ENCODE measurements around the gene TBL2. TPM values are rescaled to one million over a fixed set of nuclear protein-coding genes. Genes with fewer than 3 reads are reported as not detected.

Gene TBL2
- total RNA-seq, 1 experiment from 2014 or later = 32.3 TPM

DNA sequence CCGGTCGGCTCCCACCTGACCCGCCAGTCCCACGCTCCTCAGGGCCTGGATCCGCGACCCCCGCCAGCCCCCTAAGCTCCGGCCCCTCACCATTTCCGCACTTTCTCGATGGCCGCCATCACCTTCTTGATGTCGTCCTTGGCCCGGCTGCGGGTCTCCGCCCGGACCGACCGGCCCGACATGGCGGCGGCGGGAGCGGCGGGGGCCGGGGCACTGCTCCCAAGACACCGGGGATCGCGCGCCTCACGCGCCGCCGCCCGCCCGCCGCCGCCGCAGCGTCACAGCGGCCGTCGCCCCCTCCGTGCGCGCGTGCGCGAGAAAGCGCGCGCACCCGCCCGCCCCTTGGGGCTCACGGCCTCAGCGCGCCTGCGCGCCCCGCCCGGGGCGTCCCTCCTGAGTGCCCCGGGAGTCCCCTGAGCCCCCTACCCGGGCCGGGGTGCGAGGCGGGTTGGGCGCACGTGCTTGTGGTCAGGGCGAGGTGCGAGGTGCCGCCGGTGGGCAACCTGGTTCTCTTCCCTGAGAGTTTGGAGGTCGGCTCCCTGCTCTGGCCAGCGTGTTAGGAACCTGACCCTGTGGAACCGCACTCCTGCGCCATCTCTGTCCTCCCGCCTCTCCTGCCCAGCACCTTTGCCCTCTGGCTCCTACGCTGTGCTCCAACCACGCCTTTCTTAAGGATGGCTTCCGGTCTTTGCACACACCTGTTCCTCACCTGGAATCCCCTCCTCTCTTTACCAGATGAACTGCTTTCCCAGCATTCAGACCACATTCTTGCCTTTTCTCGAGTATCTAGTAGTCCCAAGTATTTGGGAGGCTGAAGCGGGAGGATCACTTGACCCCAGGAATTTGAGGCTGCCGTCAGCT, 20.8 kb downstream of the TBL2 start, which contains the start of gene BCL7B:
Gene BCL7B, minus strand, starts transcription at position 294 of the 861 bp plus-strand sequence. Its CDS starts 112 bp downstream, at position 182.
- Mint-ChIP-seq H3K9me3 (peaks cover 2% of the 10 kb centered on the region), H3K27ac (peak within 1 kb of the TSS; percentile 95), H3K4me3 (peak within 1 kb of the TSS; percentile 79), H3K4me1 (peaks cover 9% of the 10 kb centered on the region), H3K36me3 (no peaks in the 10 kb centered on the region), H3K27me3 (ENCODE audit: low read depth) (peaks cover 34% of the 10 kb centered on the region)
- CTCF ChIA-PET = interaction anchor here (1.2 to 1.4 kb wide), 2 partner anchors 35 to 168 kb away, joined by 3 to 8 read pairs; partner anchors contain the start of gene BAZ1B
- DNase-seq (ENCODE audit: low spot score) (peak; percentile 70), ATAC-seq (peak; percentile 54)
- POLR2A ChIA-PET = interaction anchor here (1.9 kb wide), 1 partner anchor 35 kb away, joined by 9 read pairs; the partner anchor contains the start of gene BAZ1B
- TF ChIP-seq, protein P1, sequence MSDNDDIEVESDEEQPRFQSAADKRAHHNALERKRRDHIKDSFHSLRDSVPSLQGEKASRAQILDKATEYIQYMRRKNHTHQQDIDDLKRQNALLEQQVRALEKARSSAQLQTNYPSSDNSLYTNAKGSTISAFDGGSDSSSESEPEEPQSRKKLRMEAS (CRISPR knock-in tag; IDR thresholded peaks at IDR 0.05) = peak; percentile 100
- TF ChIP-seq SOX15 (CRISPR knock-in tag; IDR thresholded peaks at IDR 0.05) (no peak), ZNF232 (CRISPR knock-in tag; IDR thresholded peaks at IDR 0.05) (peak; percentile 30; the same call in 1 of the 2 replicates), ZNF416 (CRISPR knock-in tag; IDR thresholded peaks at IDR 0.05) (no peak), ATF3 (CRISPR knock-in tag; conservative IDR thresholded peaks at IDR 0.05) (no peak), JAZF1 (CRISPR knock-in tag; IDR thresholded peaks at IDR 0.05) (no peak), GTF2I (CRISPR knock-in tag; conservative IDR thresholded peaks at IDR 0.05) (peak; percentile 56; the same call in 1 of the 2 replicates), ZNF138 (CRISPR knock-in tag; conservative IDR thresholded peaks at IDR 0.05) (no peak), SMAD3 (CRISPR knock-in tag; IDR thresholded peaks at IDR 0.05; ENCODE audit: borderline replicate concordance) (peak; percentile 91), RORB (CRISPR knock-in tag; IDR thresholded peaks at IDR 0.05) (no peak), MYBL2 (CRISPR knock-in tag; IDR thresholded peaks at IDR 0.05) (no peak), NFYB (CRISPR knock-in tag; conservative IDR thresholded peaks at IDR 0.05; ENCODE audit: low read depth) (no peak), CREB1 (CRISPR knock-in tag; IDR thresholded peaks at IDR 0.05) (peak; percentile 94), ZNF425 (CRISPR knock-in tag; conservative IDR thresholded peaks at IDR 0.05) (no peak), MLX (CRISPR knock-in tag; IDR thresholded peaks at IDR 0.05) (0 out of 2 replicates have a peak, but pooled peaks have one; percentile 54), NR1H2 (CRISPR knock-in tag; IDR thresholded peaks at IDR 0.05) (0 out of 2 replicates have a peak, but pooled peaks have one; percentile 72), CBFB (CRISPR knock-in tag; IDR thresholded peaks at IDR 0.05; ENCODE audit: low read depth) (no peak)
- TF ChIP-seq, protein P2, sequence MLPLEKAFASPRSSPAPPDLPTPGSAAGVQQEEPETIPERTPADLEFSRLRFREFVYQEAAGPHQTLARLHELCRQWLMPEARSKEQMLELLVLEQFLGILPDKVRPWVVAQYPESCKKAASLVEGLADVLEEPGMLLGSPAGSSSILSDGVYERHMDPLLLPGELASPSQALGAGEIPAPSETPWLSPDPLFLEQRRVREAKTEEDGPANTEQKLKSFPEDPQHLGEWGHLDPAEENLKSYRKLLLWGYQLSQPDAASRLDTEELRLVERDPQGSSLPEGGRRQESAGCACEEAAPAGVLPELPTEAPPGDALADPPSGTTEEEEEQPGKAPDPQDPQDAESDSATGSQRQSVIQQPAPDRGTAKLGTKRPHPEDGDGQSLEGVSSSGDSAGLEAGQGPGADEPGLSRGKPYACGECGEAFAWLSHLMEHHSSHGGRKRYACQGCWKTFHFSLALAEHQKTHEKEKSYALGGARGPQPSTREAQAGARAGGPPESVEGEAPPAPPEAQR (CRISPR knock-in tag; IDR thresholded peaks at IDR 0.05) = no peak
- TF ChIP-seq, protein P3, sequence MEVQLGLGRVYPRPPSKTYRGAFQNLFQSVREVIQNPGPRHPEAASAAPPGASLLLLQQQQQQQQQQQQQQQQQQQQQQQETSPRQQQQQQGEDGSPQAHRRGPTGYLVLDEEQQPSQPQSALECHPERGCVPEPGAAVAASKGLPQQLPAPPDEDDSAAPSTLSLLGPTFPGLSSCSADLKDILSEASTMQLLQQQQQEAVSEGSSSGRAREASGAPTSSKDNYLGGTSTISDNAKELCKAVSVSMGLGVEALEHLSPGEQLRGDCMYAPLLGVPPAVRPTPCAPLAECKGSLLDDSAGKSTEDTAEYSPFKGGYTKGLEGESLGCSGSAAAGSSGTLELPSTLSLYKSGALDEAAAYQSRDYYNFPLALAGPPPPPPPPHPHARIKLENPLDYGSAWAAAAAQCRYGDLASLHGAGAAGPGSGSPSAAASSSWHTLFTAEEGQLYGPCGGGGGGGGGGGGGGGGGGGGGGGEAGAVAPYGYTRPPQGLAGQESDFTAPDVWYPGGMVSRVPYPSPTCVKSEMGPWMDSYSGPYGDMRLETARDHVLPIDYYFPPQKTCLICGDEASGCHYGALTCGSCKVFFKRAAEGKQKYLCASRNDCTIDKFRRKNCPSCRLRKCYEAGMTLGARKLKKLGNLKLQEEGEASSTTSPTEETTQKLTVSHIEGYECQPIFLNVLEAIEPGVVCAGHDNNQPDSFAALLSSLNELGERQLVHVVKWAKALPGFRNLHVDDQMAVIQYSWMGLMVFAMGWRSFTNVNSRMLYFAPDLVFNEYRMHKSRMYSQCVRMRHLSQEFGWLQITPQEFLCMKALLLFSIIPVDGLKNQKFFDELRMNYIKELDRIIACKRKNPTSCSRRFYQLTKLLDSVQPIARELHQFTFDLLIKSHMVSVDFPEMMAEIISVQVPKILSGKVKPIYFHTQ (CRISPR knock-in tag; IDR thresholded peaks at IDR 0.05) = no peak
- TF ChIP-seq, protein P4, sequence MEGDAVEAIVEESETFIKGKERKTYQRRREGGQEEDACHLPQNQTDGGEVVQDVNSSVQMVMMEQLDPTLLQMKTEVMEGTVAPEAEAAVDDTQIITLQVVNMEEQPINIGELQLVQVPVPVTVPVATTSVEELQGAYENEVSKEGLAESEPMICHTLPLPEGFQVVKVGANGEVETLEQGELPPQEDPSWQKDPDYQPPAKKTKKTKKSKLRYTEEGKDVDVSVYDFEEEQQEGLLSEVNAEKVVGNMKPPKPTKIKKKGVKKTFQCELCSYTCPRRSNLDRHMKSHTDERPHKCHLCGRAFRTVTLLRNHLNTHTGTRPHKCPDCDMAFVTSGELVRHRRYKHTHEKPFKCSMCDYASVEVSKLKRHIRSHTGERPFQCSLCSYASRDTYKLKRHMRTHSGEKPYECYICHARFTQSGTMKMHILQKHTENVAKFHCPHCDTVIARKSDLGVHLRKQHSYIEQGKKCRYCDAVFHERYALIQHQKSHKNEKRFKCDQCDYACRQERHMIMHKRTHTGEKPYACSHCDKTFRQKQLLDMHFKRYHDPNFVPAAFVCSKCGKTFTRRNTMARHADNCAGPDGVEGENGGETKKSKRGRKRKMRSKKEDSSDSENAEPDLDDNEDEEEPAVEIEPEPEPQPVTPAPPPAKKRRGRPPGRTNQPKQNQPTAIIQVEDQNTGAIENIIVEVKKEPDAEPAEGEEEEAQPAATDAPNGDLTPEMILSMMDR (IDR thresholded peaks at IDR 0.05) = no peak
- TF ChIP-seq, protein P5, sequence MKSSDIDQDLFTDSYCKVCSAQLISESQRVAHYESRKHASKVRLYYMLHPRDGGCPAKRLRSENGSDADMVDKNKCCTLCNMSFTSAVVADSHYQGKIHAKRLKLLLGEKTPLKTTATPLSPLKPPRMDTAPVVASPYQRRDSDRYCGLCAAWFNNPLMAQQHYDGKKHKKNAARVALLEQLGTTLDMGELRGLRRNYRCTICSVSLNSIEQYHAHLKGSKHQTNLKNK (CRISPR knock-in tag; IDR thresholded peaks at IDR 0.05) = no peak
- TF ChIP-seq, protein P6, sequence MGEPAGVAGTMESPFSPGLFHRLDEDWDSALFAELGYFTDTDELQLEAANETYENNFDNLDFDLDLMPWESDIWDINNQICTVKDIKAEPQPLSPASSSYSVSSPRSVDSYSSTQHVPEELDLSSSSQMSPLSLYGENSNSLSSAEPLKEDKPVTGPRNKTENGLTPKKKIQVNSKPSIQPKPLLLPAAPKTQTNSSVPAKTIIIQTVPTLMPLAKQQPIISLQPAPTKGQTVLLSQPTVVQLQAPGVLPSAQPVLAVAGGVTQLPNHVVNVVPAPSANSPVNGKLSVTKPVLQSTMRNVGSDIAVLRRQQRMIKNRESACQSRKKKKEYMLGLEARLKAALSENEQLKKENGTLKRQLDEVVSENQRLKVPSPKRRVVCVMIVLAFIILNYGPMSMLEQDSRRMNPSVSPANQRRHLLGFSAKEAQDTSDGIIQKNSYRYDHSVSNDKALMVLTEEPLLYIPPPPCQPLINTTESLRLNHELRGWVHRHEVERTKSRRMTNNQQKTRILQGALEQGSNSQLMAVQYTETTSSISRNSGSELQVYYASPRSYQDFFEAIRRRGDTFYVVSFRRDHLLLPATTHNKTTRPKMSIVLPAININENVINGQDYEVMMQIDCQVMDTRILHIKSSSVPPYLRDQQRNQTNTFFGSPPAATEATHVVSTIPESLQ (CRISPR knock-in tag; IDR thresholded peaks at IDR 0.05) = no peak
